ENCODE measurements around the gene MYRIP. TPM values are rescaled to one million over a fixed set of nuclear protein-coding genes. Genes with fewer than 3 reads are reported as not detected.

MYRIP gene
- total RNA-seq, 2 experiments from 2014 or later = not detected

DNA sequence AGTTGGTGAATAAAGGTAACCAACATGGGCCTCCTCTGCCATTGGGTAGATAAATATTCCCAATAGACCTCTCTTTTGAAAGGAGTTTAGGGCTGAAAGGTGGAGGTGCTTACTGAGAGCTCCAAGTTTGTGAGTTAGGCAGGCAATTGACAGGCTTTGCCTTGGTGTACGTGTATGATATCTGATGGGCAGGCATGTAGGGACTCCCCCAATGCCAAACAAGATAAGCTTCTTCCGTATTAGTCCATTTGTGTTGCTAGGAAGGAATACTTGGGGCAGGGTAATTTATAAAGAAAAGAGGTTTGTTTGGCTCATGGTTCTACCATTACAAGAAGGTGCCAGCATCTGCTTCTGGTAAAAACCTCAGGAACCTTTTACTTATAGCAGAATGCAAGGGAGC is 339.4 kb downstream of the MYRIP start:
- Mint-ChIP-seq H3K9me3 (no peaks in the 10 kb centered on the region), H3K27ac (no peak overlapping the region), H3K4me3 (no peak overlapping the region), H3K36me3 (ENCODE audit: low read depth) (no peaks in the 10 kb centered on the region), H3K27me3 (peaks cover 3% of the 10 kb centered on the region), H3K4me1 (ENCODE audit: low read depth) (no peaks in the 10 kb centered on the region)
- intact Hi-C loops (cut with micrococcal nuclease) = no loop called here
- DNase-seq = no peak
- TF ChIP-seq, protein P1, sequence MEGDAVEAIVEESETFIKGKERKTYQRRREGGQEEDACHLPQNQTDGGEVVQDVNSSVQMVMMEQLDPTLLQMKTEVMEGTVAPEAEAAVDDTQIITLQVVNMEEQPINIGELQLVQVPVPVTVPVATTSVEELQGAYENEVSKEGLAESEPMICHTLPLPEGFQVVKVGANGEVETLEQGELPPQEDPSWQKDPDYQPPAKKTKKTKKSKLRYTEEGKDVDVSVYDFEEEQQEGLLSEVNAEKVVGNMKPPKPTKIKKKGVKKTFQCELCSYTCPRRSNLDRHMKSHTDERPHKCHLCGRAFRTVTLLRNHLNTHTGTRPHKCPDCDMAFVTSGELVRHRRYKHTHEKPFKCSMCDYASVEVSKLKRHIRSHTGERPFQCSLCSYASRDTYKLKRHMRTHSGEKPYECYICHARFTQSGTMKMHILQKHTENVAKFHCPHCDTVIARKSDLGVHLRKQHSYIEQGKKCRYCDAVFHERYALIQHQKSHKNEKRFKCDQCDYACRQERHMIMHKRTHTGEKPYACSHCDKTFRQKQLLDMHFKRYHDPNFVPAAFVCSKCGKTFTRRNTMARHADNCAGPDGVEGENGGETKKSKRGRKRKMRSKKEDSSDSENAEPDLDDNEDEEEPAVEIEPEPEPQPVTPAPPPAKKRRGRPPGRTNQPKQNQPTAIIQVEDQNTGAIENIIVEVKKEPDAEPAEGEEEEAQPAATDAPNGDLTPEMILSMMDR (IDR thresholded peaks at IDR 0.05) = no peak
- CTCF ChIA-PET = no interaction called here
- ATAC-seq = no peak
- POLR2A ChIA-PET = no interaction called here

DNA sequence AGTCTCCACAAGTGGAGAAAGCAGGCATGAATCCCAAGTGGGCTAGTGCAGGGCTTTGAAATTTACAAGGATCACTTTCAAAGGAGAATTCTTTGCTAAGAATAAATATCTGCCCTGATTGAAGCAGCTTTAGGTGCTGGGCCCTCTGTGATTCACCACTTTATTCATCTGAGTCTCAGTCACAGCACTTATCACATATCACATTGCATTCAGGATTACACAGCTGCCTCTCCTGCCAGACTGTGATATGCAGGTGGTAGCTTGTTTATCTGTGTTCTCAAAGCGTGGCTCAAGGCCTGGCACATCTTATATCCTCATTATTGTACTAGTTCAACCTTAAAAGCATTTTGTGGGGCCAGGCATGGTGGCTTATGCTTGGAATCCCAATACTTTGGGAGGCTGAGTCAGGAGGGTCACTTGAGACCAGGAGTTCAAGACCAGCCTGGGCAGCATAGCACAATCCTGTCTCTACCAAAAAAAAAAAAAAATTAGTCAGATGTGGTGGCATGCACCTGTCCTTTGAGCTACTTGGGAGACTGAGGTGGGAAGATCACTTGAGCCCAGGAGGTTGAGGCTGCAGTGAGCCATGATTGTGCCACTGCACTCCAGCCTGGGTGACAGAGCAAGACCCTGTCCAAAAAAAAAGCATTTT is 343.2 kb downstream of the MYRIP start:
- DNase-seq (no peak), ATAC-seq (no peak)
- Mint-ChIP-seq H3K4me1 (ENCODE audit: low read depth) (no peaks in the 10 kb centered on the region), H3K27ac (no peak overlapping the region), H3K4me3 (no peak overlapping the region), H3K9me3 (no peaks in the 10 kb centered on the region), H3K36me3 (ENCODE audit: low read depth) (no peaks in the 10 kb centered on the region), H3K27me3 (no peaks in the 10 kb centered on the region)
- POLR2A ChIA-PET = no interaction called here
- TF ChIP-seq, protein P1 (IDR thresholded peaks at IDR 0.05) = no peak
- intact Hi-C loops (cut with micrococcal nuclease) = no loop called here
- CTCF ChIA-PET = no interaction called here

DNA sequence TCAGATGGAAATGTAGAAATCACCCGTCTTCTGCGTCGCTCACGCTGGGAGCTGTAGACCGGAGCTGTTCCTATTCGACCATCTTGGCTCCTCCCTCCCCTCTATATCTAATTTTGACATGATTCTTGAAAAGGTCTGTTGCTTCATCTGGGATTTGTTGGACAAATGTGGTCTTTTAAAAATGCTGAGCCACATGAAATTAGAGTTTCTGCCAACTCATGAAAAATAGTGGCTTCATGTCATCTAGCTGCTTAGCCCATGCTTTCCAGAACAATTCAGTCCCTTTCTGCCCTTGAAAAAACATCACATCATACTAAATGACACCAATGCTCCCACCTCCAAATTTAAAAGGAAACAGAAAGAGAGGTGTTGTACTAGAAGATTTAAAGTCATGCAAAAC is 351.5 kb downstream of the MYRIP start:
- intact Hi-C loops (cut with micrococcal nuclease) = no loop called here
- ATAC-seq = no peak
- H3K36me3 Mint-ChIP-seq (ENCODE audit: low read depth) = no peaks in the 10 kb centered on the region
- CTCF ChIA-PET = no interaction called here
- H3K9me3 Mint-ChIP-seq = peaks cover 13% of the 10 kb centered on the region
- H3K27ac Mint-ChIP-seq = no peak overlapping the region
- no peak overlapping the region for H3K4me3 Mint-ChIP-seq
- POLR2A ChIA-PET = no interaction called here
- H3K27me3 Mint-ChIP-seq = no peaks in the 10 kb centered on the region
- DNase-seq = no peak
- H3K4me1 Mint-ChIP-seq (ENCODE audit: low read depth) = no peaks in the 10 kb centered on the region
- TF ChIP-seq, protein P1 (IDR thresholded peaks at IDR 0.05) = no peak

DNA sequence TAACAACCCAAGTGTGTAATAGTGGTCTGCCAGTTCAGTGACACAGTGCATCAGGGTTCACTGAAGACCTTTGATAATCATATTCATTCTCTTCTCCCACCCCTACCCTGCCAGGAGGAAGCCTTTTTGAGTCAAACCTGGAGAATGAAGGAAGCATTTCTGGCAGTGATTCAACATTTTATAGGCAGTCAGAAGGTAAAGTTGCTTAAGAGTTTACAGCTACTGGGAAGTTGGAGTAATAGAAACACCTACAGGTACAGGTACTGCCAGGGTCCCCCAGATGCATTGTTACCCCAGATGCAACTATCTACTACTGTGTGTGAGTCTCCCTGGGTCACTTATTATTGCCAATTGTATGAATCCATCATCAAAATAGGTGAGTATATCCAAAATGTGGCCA is 353.2 kb downstream of the MYRIP start:
- Mint-ChIP-seq H3K36me3 (ENCODE audit: low read depth) (no peaks in the 10 kb centered on the region), H3K27me3 (no peaks in the 10 kb centered on the region), H3K4me1 (ENCODE audit: low read depth) (no peaks in the 10 kb centered on the region), H3K4me3 (no peak overlapping the region), H3K9me3 (peaks cover 13% of the 10 kb centered on the region), H3K27ac (no peak overlapping the region)
- TF ChIP-seq, protein P1 (IDR thresholded peaks at IDR 0.05) = no peak
- DNase-seq (no peak), ATAC-seq (no peak)
- POLR2A ChIA-PET = no interaction called here
- CTCF ChIA-PET = no interaction called here
- intact Hi-C loops (cut with micrococcal nuclease) = no loop called here

DNA sequence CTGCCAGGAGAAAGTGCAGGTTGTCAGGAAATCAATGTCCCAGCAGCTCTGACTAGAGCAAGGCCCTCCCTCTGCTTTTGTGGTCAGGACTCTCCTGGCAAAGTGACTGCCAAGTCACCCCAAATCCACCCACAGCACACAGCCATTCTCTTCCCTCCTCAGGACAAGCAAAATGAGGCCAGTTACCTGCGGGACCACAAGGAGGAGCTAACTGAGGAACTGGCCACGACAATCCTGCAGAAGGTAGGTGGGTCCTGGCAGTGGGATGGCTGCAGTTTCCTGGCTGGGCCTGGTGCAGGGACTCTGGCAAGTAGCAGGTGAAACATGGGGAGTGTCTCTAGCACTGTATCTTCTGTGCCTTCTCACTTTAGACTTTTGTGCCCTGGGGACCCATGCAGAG is 357.6 kb downstream of the MYRIP start:
- Mint-ChIP-seq H3K27ac (no peak overlapping the region), H3K9me3 (no peaks in the 10 kb centered on the region), H3K27me3 (no peaks in the 10 kb centered on the region), H3K4me3 (no peak overlapping the region), H3K36me3 (ENCODE audit: low read depth) (no peaks in the 10 kb centered on the region), H3K4me1 (ENCODE audit: low read depth) (peaks cover 3% of the 10 kb centered on the region)
- no peak for ATAC-seq
- intact Hi-C loops (cut with micrococcal nuclease) = no loop called here
- no peak for DNase-seq
- TF ChIP-seq, protein P1 (IDR thresholded peaks at IDR 0.05) = no peak
- ChIA-PET POLR2A (no interaction called here), CTCF (interaction anchor here (4.4 kb wide), 1 partner anchor 11 kb away, joined by 19 read pairs; no protein-coding TSS in a partner anchor)

All from activated CD8-positive, alpha-beta T cell treated with anti-CD3 and anti-CD28 coated beads for 36 hours (primary cell).